SK-N-SH (cell line): ENCODE results near the gene ARFGAP1. TPM values are rescaled to one million over a fixed set of nuclear protein-coding genes. Genes with fewer than 3 reads are reported as not detected.

Experiments used
- CTCF ChIA-PET: fragments of 300-600, 350-600 bp; formaldehyde crosslinking; extraction: SDS; loops from one replicate; lab custom pipeline; 2021; lab: Yijun Ruan, JAX
- POLR2A ChIA-PET: fragments of 350-600 bp; sonication (Branson Sonifier 250); formaldehyde crosslinking; extraction: SDS; loops from one replicate; lab custom pipeline; 2020; ENCODE audit warnings: antibody characterized with exemption, inconsistent platforms; lab: Yijun Ruan, JAX
- DNase-seq: peaks from one replicate; pipeline ENCODE4 v3.0.0; 2012
- H2AFZ ChIP-seq: fragments of 200-600 bp; sonication (generic); 2 replicates; pipeline ENCODE4 v1.8.1; 2016; ENCODE audit warnings: antibody characterized with exemption, mild to moderate bottlenecking, low read depth
- H3F3A ChIP-seq: fragments of 200-600 bp; sonication (generic); replicated peaks from 2 replicates; pipeline ENCODE3; 2016; ENCODE audit warnings: antibody characterized with exemption, mild to moderate bottlenecking; ENCODE audit not compliant: insufficient read depth
- H3K27ac ChIP-seq, 2 experiments: fragments of 200-500 bp in 1 of 2; fragments of 200-600 bp in 1 of 2; sonication (Bioruptor generic) in 1 of 2; sonication (generic), shearing (Covaris generic) in 1 of 2; 2 replicates each; pipeline versions ENCODE4 v1.5.1 to v1.6.1; 2014 to 2016; ENCODE audit warnings: low read depth in 2 of 2, inconsistent platforms in 1 of 2, low read length in 1 of 2, mild to moderate bottlenecking in 1 of 2, mixed read lengths in 1 of 2
- H3K27me3 ChIP-seq: fragments of 200-600 bp; sonication (generic), shearing (Covaris generic); 2 replicates; pipeline ENCODE4 v1.6.1; 2016; ENCODE audit warnings: mixed run types; ENCODE audit not compliant: insufficient read depth
- H3K36me3 ChIP-seq, 2 experiments: fragments of 200-500 bp in 1 of 2; fragments of 200-600 bp in 1 of 2; sonication (Bioruptor generic) in 1 of 2; sonication (generic) in 1 of 2; replicated peaks in 1 of 2; 2 replicates each; pipeline versions ENCODE3 to v1.5.1; 2014 to 2016; ENCODE audit warnings: low read length in 1 of 2, mild to moderate bottlenecking in 1 of 2; ENCODE audit not compliant: insufficient read depth in 2 of 2, control insufficient read depth in 1 of 2
- H3K4me1 ChIP-seq, 2 experiments: fragments of 200-500 bp in 1 of 2; fragments of 200-600 bp in 1 of 2; sonication (Bioruptor generic) in 1 of 2; sonication (generic), shearing (Covaris generic) in 1 of 2; 2 replicates each; pipeline versions ENCODE4 v1.5.1 to v1.6.1; 2014 to 2016; ENCODE audit warnings: low read depth in 1 of 2, low read length in 1 of 2, mixed run types in 1 of 2; ENCODE audit not compliant: insufficient read depth in 2 of 2, control insufficient read depth in 1 of 2
- H3K4me2 ChIP-seq: fragments of 200-600 bp; sonication (generic), shearing (Covaris generic); 2 replicates; pipeline ENCODE4 v1.6.1; 2017; ENCODE audit warnings: mixed run types
- H3K4me3 ChIP-seq, 2 experiments: fragments of 200-500 bp in 1 of 2; fragments of 200-600 bp in 1 of 2; sonication (Bioruptor generic) in 1 of 2; sonication (generic), shearing (Covaris generic) in 1 of 2; 2 replicates each; pipeline versions ENCODE4 v1.5.1 to v1.8.1; 2014 to 2016; ENCODE audit warnings: low read depth in 2 of 2, inconsistent platforms in 1 of 2, low read length in 1 of 2, mild to moderate bottlenecking in 1 of 2, mixed read lengths in 1 of 2, moderate library complexity in 1 of 2
- H3K79me2 ChIP-seq: fragments of 200-600 bp; sonication (generic); 2 replicates; pipeline ENCODE4 v1.8.1; 2017; ENCODE audit warnings: mild to moderate bottlenecking; ENCODE audit not compliant: insufficient read depth
- H3K9ac ChIP-seq: fragments of 200-600 bp; sonication (generic); 2 replicates; pipeline ENCODE4 v1.6.1; 2017; ENCODE audit warnings: mixed run types
- H3K9me2 ChIP-seq: fragments of 200-600 bp; sonication (generic); 2 replicates; pipeline ENCODE4 v1.6.1; 2017; ENCODE audit warnings: mixed run types
- H3K9me3 ChIP-seq: fragments of 200-600 bp; sonication (generic); 2 replicates; pipeline ENCODE4 v1.6.1; 2017; ENCODE audit warnings: mixed run types, mild to moderate bottlenecking, moderate library complexity
- H4K20me1 ChIP-seq: fragments of 200-600 bp; sonication (generic); 2 replicates; pipeline ENCODE4 v1.6.1; 2017; ENCODE audit warnings: mild to moderate bottlenecking, mixed run types; ENCODE audit not compliant: insufficient read depth
- CTCF ChIP-seq: fragments of 200-600 bp; sonication (generic); IDR thresholded peaks from 2 replicates; pipeline ENCODE4 v1.6.1; 2017; ENCODE audit warnings: antibody characterized with exemption, mild to moderate bottlenecking, moderate library complexity
- ELF1 ChIP-seq: IDR thresholded peaks from 2 replicates; pipeline ENCODE4 v1.4.0; 2012
- FOXJ3 ChIP-seq: sonication (generic); formaldehyde crosslinking; IDR thresholded peaks from 2 replicates; pipeline ENCODE4 v1.5.1; 2020; ENCODE audit warnings: mild to moderate bottlenecking, missing genetic modification reagents
- GATA2 ChIP-seq: sonication (generic); formaldehyde crosslinking; IDR thresholded peaks from 2 replicates; pipeline ENCODE4 v1.5.0; 2020; ENCODE audit warnings: mild to moderate bottlenecking, missing genetic modification reagents
- JUND ChIP-seq: IDR thresholded peaks from 2 replicates; pipeline ENCODE4 v1.4.0; 2012
- MAX ChIP-seq: IDR thresholded peaks from 2 replicates; pipeline ENCODE4 v1.4.0; 2012; ENCODE audit warnings: low read depth
- MEF2A ChIP-seq: IDR thresholded peaks from 2 replicates; pipeline ENCODE4 v1.4.0; 2012; ENCODE audit warnings: low read depth, borderline replicate concordance
- NRF1 ChIP-seq: IDR thresholded peaks from 2 replicates; pipeline ENCODE4 v1.6.1; 2012; ENCODE audit warnings: low read depth, mild to moderate bottlenecking, low read length
- RAD21 ChIP-seq: IDR thresholded peaks from 2 replicates; pipeline ENCODE4 v1.6.1; 2012; ENCODE audit warnings: mild to moderate bottlenecking, low read length
- RCOR1 ChIP-seq: fragments of 150-350 bp; IDR thresholded peaks from 2 replicates; pipeline ENCODE4 v1.6.1; 2017; ENCODE audit warnings: antibody characterized with exemption, low read length
- RXRA ChIP-seq: IDR thresholded peaks from 2 replicates; pipeline ENCODE4 v1.4.0; 2012; ENCODE audit warnings: low read depth, mild to moderate bottlenecking, borderline replicate concordance
- TEAD4 ChIP-seq: IDR thresholded peaks from 2 replicates; pipeline ENCODE4 v1.4.0; 2012; ENCODE audit warnings: mild to moderate bottlenecking, borderline replicate concordance; ENCODE audit not compliant: insufficient read depth
- USF1 ChIP-seq: IDR thresholded peaks from 2 replicates; pipeline ENCODE4 v1.4.0; 2012; ENCODE audit warnings: low read depth, borderline replicate concordance
- USF2 ChIP-seq: fragments of 150-350 bp; IDR thresholded peaks from 2 replicates; pipeline ENCODE4 v1.6.1; 2017; ENCODE audit warnings: antibody characterized with exemption, low read length, low read depth, borderline replicate concordance
- YY1 ChIP-seq: IDR thresholded peaks from 2 replicates; pipeline ENCODE4 v1.4.0; 2012; ENCODE audit warnings: low read depth, mild to moderate bottlenecking
- ZBTB33 ChIP-seq: IDR thresholded peaks from 2 replicates; pipeline ENCODE4 v1.4.0; 2012; ENCODE audit warnings: low read depth, borderline replicate concordance
- WGBS: methylation state at CpG from one replicate; pipeline ENCODE4 v1.1.6; 2017; ENCODE audit warnings: low lambda C conversion rate; 5-methylcytosine and 5-hydroxymethylcytosine counted together
- polyA plus RNA-seq, 3 experiments: library from polyadenylated mRNA; depleted of rRNA; stranded (reverse); fragments of >200 nt; gene quantifications; 2 replicates each; pipeline ENCODE4 v1.2.3, GENCODE V29; 2012
- TF ChIP-seq, protein P1 (sequence below): fragments of 150-350 bp; IDR thresholded peaks from 2 replicates; pipeline ENCODE4 v1.6.1; 2016; ENCODE audit warnings: mild to moderate bottlenecking, low read depth, low read length

Gene ARFGAP1
- polyA plus RNA-seq, 1 of the 3 experiments (the other 2 are of a cell fraction) = 72.7 TPM

DNA sequence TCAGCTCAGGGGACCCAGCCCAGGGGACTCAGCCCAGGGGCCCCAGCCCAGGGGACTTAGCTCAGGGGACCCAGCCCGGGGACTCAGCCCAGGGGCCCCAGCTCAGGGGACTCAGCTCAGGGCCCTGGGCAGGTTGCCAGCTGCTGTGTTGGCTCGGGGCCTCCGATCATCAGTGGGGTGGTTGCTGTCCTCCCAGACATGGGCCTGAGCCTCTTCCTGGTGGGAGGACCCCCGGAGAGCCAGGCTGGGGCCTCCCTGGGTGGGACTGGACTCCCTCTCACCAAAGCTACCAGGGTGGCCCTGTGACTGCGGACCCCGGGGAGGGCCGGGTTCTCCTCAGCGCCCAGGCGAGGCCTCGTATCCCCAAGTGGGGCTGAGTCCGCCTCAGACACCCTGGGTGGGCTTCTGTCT is 24.8 kb downstream of the ARFGAP1 start:
- TF ChIP-seq RXRA (no peak), USF2 (no peak), GATA2 (CRISPR knock-in tag) (no peak), USF1 (no peak), JUND (no peak)
- Histone ChIP-seq H3K9me3 (no peaks in the 10 kb centered on the region; the same call in 1 of the 2 replicates), H2AFZ (no peak overlapping the region), H3K4me1 (no peaks in the 10 kb centered on the region), H3F3A (no peaks in the 10 kb centered on the region), H3K79me2 (no peaks in the 10 kb centered on the region), H3K4me2 (no peak overlapping the region), H3K9me2 (no peaks in the 10 kb centered on the region), H4K20me1 (no peaks in the 10 kb centered on the region), H3K9ac (no peak overlapping the region), H3K27ac (no peak overlapping the region), H3K4me3 (no peak overlapping the region), H3K27me3 (peaks cover 47% of the 10 kb centered on the region), H3K36me3 (no peaks in the 10 kb centered on the region)
- POLR2A ChIA-PET = interaction anchor here (0.8 kb wide), 1 partner anchor 330 kb away, joined by 3 read pairs; no protein-coding TSS in a partner anchor
- DNase-seq = no peak
- CTCF ChIA-PET = interaction anchor here (1.3 to 7.2 kb wide), 4 partner anchors 12 to 85 kb away, joined by 4 to 73 read pairs (median 43); no protein-coding TSS in a partner anchor
- WGBS = 40% methylated on average over 2 of the region's 11 CpGs

DNA sequence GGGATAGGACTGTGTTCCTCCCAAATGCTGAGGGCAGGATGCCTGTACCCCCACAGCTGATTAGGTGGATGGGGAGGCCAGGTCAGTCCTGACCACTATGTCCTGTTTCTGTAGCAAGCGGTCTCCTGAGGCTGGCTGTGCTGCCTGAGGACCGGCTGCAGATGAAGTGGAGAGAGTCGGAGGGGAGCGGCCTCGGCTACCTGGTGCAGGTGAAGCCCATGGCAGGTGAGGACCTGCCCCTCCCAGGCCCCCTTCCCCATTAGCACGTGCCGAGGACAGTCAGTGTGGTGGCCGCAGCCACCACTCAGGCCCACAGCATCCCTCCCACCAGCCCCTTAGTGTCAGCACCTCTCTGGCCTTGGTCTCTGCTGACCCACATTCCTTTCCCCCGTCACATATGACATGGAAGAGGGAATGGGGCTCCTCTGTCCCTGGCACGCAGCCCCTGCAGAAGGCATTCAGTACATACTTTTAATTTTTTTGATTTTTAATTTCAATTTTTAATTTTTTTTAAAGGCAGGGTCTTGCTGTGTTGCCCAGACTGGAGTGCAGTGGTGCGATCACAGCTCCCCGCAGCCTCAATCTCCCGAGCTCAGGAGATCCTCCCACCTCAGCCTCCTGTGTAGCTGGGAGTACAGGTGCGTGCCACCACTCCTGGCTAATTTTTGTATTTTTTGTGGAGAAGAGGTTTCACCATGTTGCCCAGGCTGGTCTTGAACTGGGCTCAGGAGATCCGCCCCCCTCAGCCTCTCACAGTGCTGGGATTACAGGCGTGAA is 25.4 kb downstream of the ARFGAP1 start:
- H3K4me1 ChIP-seq = no peaks in the 10 kb centered on the region
- H3K9me2 ChIP-seq = no peaks in the 10 kb centered on the region
- H3K36me3 ChIP-seq = no peaks in the 10 kb centered on the region
- H4K20me1 ChIP-seq = no peaks in the 10 kb centered on the region
- no peak overlapping the region for H3K4me3 ChIP-seq
- H3K79me2 ChIP-seq = no peaks in the 10 kb centered on the region
- H3K27me3 ChIP-seq = peaks cover 47% of the 10 kb centered on the region
- H3K9ac ChIP-seq = no peak overlapping the region
- H2AFZ ChIP-seq = no peak overlapping the region
- no peak for DNase-seq
- POLR2A ChIA-PET = no interaction called here
- no peaks in the 10 kb centered on the region for H3F3A ChIP-seq
- H3K4me2 ChIP-seq = no peak overlapping the region
- no peak overlapping the region for H3K27ac ChIP-seq
- 44% methylated on average over 12 of the region's 16 CpGs for WGBS
- CTCF ChIA-PET = interaction anchor here (4.9 to 7.2 kb wide), 3 partner anchors 12 to 84 kb away, joined by 39 to 73 read pairs (median 47); no protein-coding TSS in a partner anchor
- no peaks in the 10 kb centered on the region; the same call in 1 of the 2 replicates for H3K9me3 ChIP-seq
- TF ChIP-seq RXRA (no peak), CTCF (no peak), MAX (no peak), JUND (no peak), USF1 (no peak), RAD21 (no peak), NRF1 (no peak), RCOR1 (no peak), YY1 (no peak), ELF1 (no peak), ZBTB33 (no peak), TEAD4 (no peak), FOXJ3 (no peak), MEF2A (no peak)
- TF ChIP-seq, protein P1, sequence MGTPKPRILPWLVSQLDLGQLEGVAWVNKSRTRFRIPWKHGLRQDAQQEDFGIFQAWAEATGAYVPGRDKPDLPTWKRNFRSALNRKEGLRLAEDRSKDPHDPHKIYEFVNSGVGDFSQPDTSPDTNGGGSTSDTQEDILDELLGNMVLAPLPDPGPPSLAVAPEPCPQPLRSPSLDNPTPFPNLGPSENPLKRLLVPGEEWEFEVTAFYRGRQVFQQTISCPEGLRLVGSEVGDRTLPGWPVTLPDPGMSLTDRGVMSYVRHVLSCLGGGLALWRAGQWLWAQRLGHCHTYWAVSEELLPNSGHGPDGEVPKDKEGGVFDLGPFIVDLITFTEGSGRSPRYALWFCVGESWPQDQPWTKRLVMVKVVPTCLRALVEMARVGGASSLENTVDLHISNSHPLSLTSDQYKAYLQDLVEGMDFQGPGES = no peak
